ENCODE data around the gene RAB37.

GRCh38 chr17:74691151-74691550, 45.9 kb upstream of the RAB37 start:
- TF ChIP-seq, protein P1, sequence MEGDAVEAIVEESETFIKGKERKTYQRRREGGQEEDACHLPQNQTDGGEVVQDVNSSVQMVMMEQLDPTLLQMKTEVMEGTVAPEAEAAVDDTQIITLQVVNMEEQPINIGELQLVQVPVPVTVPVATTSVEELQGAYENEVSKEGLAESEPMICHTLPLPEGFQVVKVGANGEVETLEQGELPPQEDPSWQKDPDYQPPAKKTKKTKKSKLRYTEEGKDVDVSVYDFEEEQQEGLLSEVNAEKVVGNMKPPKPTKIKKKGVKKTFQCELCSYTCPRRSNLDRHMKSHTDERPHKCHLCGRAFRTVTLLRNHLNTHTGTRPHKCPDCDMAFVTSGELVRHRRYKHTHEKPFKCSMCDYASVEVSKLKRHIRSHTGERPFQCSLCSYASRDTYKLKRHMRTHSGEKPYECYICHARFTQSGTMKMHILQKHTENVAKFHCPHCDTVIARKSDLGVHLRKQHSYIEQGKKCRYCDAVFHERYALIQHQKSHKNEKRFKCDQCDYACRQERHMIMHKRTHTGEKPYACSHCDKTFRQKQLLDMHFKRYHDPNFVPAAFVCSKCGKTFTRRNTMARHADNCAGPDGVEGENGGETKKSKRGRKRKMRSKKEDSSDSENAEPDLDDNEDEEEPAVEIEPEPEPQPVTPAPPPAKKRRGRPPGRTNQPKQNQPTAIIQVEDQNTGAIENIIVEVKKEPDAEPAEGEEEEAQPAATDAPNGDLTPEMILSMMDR (IDR thresholded peaks at IDR 0.05): no peak
- no peak for TF ChIP-seq POLR2A (IDR thresholded peaks at IDR 0.05)

Measured in body of pancreas (tissue), 4 donors.